WERI-Rb-1 (cell line): ENCODE results near the gene PRKAG2.

ENCODE experiments used
- DNase-seq: peaks from one replicate; pipeline ENCODE4 v3.0.0-alpha.2; 2020
- H3K27ac ChIP-seq: fragments of 250-450 bp; sonication (Bioruptor Pico); 2 replicates; pipeline ENCODE4 v1.5.1; 2020; ENCODE audit warnings: mild to moderate bottlenecking, moderate library complexity
- H3K27me3 ChIP-seq: fragments of 250-450 bp; sonication (Bioruptor Pico); 2 replicates; pipeline ENCODE4 v1.5.1; 2021; ENCODE audit warnings: mild to moderate bottlenecking, low read depth, moderate library complexity; ENCODE audit not compliant: insufficient read depth, severe bottlenecking
- H3K36me3 ChIP-seq: fragments of 250-450 bp; sonication (Bioruptor Pico); 2 replicates; pipeline ENCODE4 v1.5.1; 2020; ENCODE audit warnings: mild to moderate bottlenecking, moderate library complexity
- H3K4me3 ChIP-seq: 2 replicates; pipeline ENCODE4 v1.5.1; 2011; ENCODE audit warnings: low read depth, mild to moderate bottlenecking, control low read depth, low read length
- H3K9me3 ChIP-seq: fragments of 250-450 bp; sonication (Bioruptor Pico); 2 replicates; pipeline ENCODE4 v1.5.1; 2021; ENCODE audit warnings: mild to moderate bottlenecking, moderate library complexity; ENCODE audit not compliant: severe bottlenecking
- CTCF ChIP-seq: IDR thresholded peaks from 2 replicates; pipeline ENCODE4 v1.5.1; 2011; ENCODE audit warnings: low read depth, mild to moderate bottlenecking, control low read depth, inconsistent platforms, low read length

PRKAG2 gene

DNA sequence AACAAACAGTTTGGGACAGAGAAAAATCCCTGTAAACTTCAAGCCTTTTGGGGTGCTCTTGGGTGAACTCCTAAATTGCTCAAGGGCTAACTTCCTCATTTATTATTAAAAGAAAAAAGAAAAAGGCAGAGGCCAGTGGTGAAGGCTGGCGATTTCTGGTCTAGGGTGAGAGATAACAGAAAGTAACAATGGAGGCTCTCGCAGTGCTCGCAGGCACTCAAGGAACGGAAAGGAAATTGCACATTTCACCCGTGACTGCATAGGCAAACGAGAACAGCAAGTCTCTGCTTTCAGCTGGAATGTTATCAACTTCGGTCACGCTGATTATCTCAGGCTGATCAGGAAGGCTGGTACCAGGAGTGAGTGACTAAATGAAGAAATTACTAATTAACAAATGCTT is 70.7 kb downstream of the PRKAG2 start:
- Histone ChIP-seq H3K27me3 (no peaks in the 10 kb centered on the region), H3K4me3 (no peak overlapping the region), H3K36me3 (no peaks in the 10 kb centered on the region), H3K27ac (no peak overlapping the region), H3K9me3 (no peaks in the 10 kb centered on the region)
- no peak for DNase-seq
- no peak for TF ChIP-seq CTCF

DNA sequence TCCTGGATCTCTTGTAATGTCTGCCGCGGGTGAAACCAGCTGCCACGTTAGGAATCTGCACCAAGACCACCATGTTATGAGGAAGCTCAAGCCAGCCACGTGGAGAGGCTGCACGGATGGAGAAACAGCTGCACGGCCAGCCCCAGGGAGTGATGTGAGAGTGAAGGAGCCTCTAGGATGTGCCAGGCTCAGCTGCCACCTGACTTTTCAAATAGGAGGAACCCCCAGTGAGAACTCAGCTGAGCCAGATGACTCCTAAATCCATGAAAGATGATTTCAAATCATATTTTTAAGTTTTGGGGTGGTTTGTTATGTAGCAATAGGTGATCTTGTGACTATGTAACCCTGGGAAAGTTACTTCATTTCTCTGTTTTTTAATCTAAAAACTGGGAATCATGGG is 71.7 kb downstream of the PRKAG2 start:
- H3K36me3 ChIP-seq = no peaks in the 10 kb centered on the region

GRCh38 chr7:151804756-151805155 is 72.2 kb downstream of the PRKAG2 start:
- Histone ChIP-seq H3K27me3 (no peaks in the 10 kb centered on the region), H3K9me3 (no peaks in the 10 kb centered on the region), H3K36me3 (no peaks in the 10 kb centered on the region), H3K4me3 (no peak overlapping the region), H3K27ac (no peak overlapping the region)
- no peak for DNase-seq
- TF ChIP-seq CTCF = no peak

More for the DNA sequence above, 71.7 kb downstream of the PRKAG2 start:
- Histone ChIP-seq H3K27ac (no peak overlapping the region), H3K9me3 (no peaks in the 10 kb centered on the region), H3K27me3 (no peaks in the 10 kb centered on the region), H3K4me3 (no peak overlapping the region)
- no peak for DNase-seq
- no peak for TF ChIP-seq CTCF

DNA sequence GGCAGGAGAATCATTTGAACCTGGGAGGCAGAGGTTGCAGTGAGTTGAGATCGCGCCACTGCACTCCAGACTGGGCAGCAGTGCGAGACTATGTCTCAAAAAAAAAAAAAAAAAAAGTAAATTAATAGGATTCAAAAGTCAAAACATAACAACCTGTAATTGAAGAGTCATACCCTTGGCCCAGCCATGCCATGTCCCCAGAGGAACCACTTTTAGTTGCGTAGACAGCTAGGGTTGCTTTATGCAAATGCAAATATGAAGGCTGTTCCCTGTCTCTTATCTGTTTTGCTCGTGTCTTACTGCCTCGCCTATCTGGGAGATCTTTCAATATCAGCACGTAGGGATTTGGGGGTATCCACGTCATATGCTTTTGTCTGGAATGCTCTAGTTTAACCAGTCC is 73.1 kb downstream of the PRKAG2 start:
- DNase-seq = no peak
- no peak for TF ChIP-seq CTCF
- Histone ChIP-seq H3K36me3 (no peaks in the 10 kb centered on the region), H3K9me3 (no peaks in the 10 kb centered on the region), H3K4me3 (no peak overlapping the region), H3K27me3 (no peaks in the 10 kb centered on the region), H3K27ac (no peak overlapping the region)

DNA sequence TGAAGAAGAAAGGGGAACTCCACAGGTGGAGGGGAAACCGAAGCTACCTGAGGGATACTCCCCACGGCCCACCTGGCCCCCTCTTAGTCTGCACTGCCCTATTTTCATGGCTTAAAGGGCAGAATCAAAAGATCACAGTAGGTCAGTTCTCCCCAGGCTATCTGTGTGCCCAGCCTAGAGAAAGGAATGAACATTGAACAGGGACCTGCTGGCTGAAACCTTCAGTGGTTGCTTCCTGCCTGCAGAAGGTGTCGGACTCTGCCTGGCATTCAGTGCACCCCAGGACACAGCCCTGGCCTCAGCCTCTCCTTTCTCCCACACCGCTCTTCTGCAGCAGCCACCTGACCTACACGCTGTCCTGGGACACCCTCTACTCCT is 74.5 kb downstream of the PRKAG2 start:
- H3K4me3 ChIP-seq = no peak overlapping the region
- no peaks in the 10 kb centered on the region for H3K36me3 ChIP-seq
- no peaks in the 10 kb centered on the region for H3K27me3 ChIP-seq
- no peaks in the 10 kb centered on the region for H3K9me3 ChIP-seq
- TF ChIP-seq CTCF = no peak
- H3K27ac ChIP-seq = no peak overlapping the region
- no peak for DNase-seq

GRCh38 chr7:151801782-151802468 is 75.0 kb downstream of the PRKAG2 start:
- no peaks in the 10 kb centered on the region for H3K9me3 ChIP-seq
- TF ChIP-seq CTCF = no peak
- H3K36me3 ChIP-seq = no peaks in the 10 kb centered on the region
- no peaks in the 10 kb centered on the region for H3K27me3 ChIP-seq
- DNase-seq = no peak
- H3K4me3 ChIP-seq = no peak overlapping the region
- no peak overlapping the region for H3K27ac ChIP-seq
